Right lobe of liver (tissue), 4 donors: ENCODE results near the gene ARHGEF35.

ENCODE experiments used
- CTCF ChIP-seq, 4 donors: fragments of 200-600 bp in 3 of 4; fragments of 450-650 bp in 1 of 4; IDR thresholded peaks; one replicate each; pipeline versions ENCODE4 v1.5.1 to v1.8.0; 2016 to 2022; ENCODE audit warnings: antibody characterized with exemption in 4 of 4, mild to moderate bottlenecking in 2 of 4
- POLR2A ChIP-seq: fragments of 450-650 bp; IDR thresholded peaks from one replicate; pipeline ENCODE4 v1.6.1; 2017; ENCODE audit warnings: antibody characterized with exemption, mild to moderate bottlenecking
- donor health status: DM: no; HTN: no; CAD: no.
- donor health status: DM: no; HTN: no; CAD: no.
- donor health status: DM: no; HTN: yes; CAD: no.

- TF ChIP-seq CTCF (IDR thresholded peaks at IDR 0.05) (no peak), POLR2A (no peak)
Measured at GRCh38 chr7:144144426-144144825, 51.2 kb downstream of the ARHGEF35 start.
